GM13977 (cell line): ENCODE measurements around the gene TXNL4B.
"Not testable (repeated sequence)": the region's sequence is repeated elsewhere in the genome, so short reads cannot be mapped to it uniquely, and the experiment has no call there.

Experiments used
- DNase-seq: peaks from one replicate; pipeline ENCODE4 v3.0.0; 2012; ENCODE audit warnings: low spot score
- CTCF ChIP-seq: IDR thresholded peaks from 2 replicates; pipeline ENCODE4 v1.5.1; 2012; ENCODE audit warnings: mild to moderate bottlenecking, control low read depth; ENCODE audit not compliant: insufficient read depth; ENCODE audit errors: extremely low read depth, missing control alignments
- in situ Hi-C: fragments of 300-500 bp; cut with MboI; formaldehyde crosslinking; loops from one replicate; pipeline ENCODE4 v1.12.0; 2022; ENCODE audit warnings: low sequenced_read_pairs, low pct_unique_long_range_greater_than_20kb, mixed read lengths, inconsistent platforms; ENCODE audit not compliant: unreplicated experiment

TXNL4B gene

GRCh38 chr16:72064361-72064894 is 29.0 kb downstream of the TXNL4B start:
- in situ Hi-C loops, result no loop called here
- TF ChIP-seq CTCF, result no peak
- DNase-seq, result no peak

GRCh38 chr16:72061564-72061963 is 31.9 kb downstream of the TXNL4B start:
- DNase-seq, result no peak
- in situ Hi-C loops, result no loop called here
- no peak for TF ChIP-seq CTCF

DNA sequence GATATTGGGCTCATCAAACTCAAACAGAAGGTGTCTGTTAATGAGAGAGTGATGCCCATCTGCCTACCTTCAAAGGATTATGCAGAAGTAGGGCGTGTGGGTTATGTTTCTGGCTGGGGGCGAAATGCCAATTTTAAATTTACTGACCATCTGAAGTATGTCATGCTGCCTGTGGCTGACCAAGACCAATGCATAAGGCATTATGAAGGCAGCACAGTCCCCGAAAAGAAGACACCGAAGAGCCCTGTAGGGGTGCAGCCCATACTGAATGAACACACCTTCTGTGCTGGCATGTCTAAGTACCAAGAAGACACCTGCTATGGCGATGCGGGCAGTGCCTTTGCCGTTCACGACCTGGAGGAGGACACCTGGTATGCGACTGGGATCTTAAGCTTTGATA is 33.0 kb downstream of the TXNL4B start:
- TF ChIP-seq CTCF, result no peak
- DNase-seq, result no peak
- in situ Hi-C loops, result no loop called here

- DNase-seq, in situ Hi-C loops: not testable (repeated sequence)
Observed at GRCh38 chr16:72059060-72059459, 34.4 kb downstream of the TXNL4B start.

DNA sequence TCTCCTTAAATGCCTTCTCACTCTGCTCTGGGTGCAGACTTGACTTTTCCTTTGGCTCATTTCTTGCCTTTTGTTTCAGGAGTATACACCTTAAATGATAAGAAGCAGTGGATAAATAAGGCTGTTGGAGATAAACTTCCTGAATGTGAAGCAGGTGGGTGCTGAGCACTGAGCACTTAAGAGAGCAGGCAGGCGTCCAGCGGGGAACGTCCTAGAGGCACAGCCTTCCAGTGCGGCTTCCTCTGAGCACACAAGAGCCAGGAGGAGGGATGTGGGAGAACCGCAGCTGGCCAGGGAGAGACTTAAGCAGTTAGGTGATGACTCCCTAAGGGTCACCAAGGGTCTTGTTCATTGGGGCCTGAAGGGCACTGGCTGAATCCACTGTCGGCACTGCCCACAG is 36.1 kb downstream of the TXNL4B start:
- in situ Hi-C loops, result not testable (repeated sequence)

DNA sequence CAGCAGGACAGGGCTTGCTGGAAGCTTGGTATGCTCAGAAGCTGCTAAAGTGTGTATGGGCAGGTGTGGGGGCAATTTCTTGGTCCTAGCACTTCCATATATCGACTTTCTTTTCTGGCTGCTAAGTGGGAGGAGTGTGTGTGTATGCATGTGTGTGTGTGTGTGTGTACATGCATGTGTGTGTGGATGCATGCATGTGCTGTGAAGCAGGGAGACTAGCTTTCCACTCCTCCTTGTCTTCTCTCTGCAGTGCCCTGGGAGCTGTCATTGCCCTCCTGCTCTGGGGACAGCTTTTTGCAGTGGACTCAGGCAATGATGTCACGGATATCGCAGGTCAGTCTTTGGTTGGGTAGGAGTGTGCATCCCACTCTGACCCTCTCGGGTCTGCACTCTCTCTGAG is 37.5 kb downstream of the TXNL4B start:
- DNase-seq, result no peak
- no peak for TF ChIP-seq CTCF
- in situ Hi-C loops, result no loop called here

More for the DNA sequence above, 36.1 kb downstream of the TXNL4B start:
- DNase-seq, result not testable (repeated sequence)

GRCh38 chr16:72054254-72054847 is 39.1 kb downstream of the TXNL4B start, which contains the start of gene HP:
TSS of gene HP (plus strand) at chr16:72054505. CDS start at chr16:72054653, 148 bp downstream.
- in situ Hi-C loops, result not testable (repeated sequence)

DNA sequence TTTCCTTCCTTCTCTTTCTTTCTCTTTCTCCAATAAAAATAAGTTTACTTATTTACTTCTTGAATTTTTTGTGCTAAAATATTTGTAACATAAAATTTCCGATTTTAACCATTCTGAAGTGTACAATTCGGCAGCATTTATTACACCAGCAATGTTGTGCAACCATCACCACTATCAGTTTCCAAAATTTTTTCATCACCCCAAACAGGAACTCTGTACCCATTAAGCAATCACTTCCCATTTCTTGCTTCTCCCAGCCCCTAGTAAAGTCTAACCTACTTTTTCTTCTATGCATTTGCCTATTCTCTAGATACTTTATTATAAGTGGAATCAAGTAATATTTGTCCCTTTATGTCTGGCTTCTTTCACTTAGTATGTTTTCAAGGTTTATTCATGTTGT is 41.6 kb downstream of the TXNL4B start:
- no peak for DNase-seq
- no peak for TF ChIP-seq CTCF
- in situ Hi-C loops, result no loop called here

More at GRCh38 chr16:72054254-72054847, 39.1 kb downstream of the TXNL4B start, which contains the start of gene HP:
- not testable (repeated sequence) for DNase-seq
